ENCODE data around the gene AUTS2. TPM values are rescaled to one million over a fixed set of nuclear protein-coding genes. Genes with fewer than 3 reads are reported as not detected.

Gene AUTS2
- total RNA-seq, 1 donor from 2014 or later = 95.3 TPM

- no peak for DNase-seq
Measured at GRCh38 chr7:69728304-69728703, 130.0 kb downstream of the AUTS2 start.

- no peak for DNase-seq
Measured at GRCh38 chr7:69732203-69732602, 133.9 kb downstream of the AUTS2 start.

GRCh38 chr7:69735582-69735981, 137.3 kb downstream of the AUTS2 start:
- DNase-seq = no peak

- no peak for DNase-seq
Measured at GRCh38 chr7:69736126-69736810, 138.0 kb downstream of the AUTS2 start.

- no peak for DNase-seq
Measured at GRCh38 chr7:69738396-69738951, 140.2 kb downstream of the AUTS2 start.

DNA sequence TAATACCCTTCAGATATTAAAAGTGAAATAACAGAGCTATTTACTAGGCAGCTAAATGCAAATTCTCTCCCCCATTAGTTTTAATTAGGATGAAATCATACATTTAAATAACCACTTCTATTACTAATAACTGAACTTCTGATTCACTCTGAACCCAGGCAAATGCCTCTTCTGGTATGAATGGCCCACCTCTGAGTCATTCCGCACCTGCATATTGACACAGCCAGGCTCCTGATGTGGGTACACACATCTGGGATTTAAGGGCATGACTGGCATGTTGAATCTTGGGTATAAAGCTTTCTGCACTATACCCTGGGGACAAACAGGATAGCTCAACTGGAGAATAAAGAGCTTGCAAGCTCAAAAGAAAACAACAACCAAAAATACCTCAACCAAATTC, 140.9 kb downstream of the AUTS2 start:
- peak; percentile 2 for DNase-seq

DNA sequence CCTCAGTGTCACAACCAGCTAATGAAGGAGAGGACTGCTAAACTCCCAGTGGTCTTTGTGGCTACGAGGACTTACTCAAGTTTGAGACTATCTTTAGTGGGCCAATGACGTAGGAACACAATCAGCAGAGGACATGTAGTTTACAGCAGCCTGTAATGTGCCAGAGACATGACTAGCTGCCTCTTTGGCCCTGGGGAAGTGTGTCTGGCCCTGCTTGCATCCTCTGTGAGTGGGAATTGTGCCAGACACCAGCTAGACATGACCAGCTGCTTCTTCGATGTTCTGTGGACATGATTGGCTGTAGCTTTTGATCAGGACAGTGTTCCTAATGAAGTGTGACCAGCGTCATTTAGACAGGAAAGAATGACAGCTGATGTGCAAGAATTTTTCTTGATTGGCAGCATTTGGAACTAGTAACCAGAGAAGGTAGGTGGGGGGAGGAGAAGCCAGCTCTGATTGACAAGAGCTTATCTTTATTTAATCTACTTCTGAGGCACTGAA, 141.7 kb downstream of the AUTS2 start:
- DNase-seq = no peak

- no peak for DNase-seq
Measured at GRCh38 chr7:69742237-69742636, 144.0 kb downstream of the AUTS2 start.

DNA sequence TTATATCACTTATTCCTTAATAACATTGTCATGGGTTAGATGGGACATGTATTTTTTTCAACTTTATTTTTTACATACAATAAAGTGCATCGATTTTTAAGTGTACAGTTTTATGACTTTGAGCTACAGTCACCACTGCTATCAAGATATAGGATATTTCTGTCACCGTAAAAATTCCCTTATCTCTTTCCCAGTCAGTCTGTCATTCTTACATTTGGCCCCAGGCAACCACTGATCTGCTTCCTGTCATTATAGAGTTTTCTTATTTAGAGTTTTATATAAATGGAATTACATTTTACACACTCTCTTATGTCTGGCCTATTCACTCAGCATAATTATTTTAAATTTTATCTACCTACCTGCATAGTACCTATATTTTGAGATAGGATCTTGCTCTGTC, 145.2 kb downstream of the AUTS2 start:
- DNase-seq = no peak

- no peak for DNase-seq
Measured at GRCh38 chr7:69744026-69744425, 145.8 kb downstream of the AUTS2 start.

DNA sequence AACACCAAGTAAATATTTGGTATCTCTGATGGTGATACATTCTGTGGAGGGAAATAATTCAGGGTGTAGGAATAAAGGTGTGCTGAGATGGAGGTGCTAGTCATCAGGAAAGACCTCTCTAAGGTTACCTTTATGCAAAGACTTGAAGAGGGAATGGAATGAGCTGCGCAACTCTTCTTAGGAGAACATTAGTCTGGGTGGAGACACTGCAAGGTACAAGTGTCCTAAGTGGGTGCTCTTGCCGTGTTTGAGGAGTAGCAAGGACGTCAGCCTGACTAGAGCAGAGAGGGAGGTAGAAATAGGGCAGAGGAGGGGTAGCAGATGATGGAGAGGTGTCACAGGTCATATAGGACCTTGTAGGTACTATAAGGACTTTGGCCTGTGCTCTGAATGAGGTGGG, 148.1 kb downstream of the AUTS2 start:
- DNase-seq = no peak

DNA sequence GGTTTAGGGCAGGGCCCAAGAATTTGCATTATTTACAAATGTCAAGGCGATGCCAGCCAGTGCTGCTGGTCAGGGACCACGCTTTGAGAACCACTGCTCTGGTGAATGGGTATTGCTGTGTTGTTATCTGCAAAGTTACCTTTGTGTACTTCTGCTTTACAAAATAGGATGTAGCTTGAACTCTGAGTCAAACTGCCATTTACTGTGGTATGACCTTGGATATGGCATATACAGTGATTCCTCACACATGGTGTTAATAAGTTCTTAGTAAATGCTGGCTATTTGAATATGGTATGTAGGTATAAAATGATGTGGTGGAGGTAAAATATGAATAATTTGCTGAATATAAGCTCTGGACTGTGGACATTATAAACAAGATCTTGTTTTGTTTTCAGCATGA, 148.9 kb downstream of the AUTS2 start:
- no peak for DNase-seq

GRCh38 chr7:69748530-69748929, 150.3 kb downstream of the AUTS2 start:
- no peak for DNase-seq

GRCh38 chr7:69749372-69749979, 151.2 kb downstream of the AUTS2 start:
- no peak for DNase-seq

- no peak for DNase-seq
Measured at GRCh38 chr7:69749994-69750393, 151.7 kb downstream of the AUTS2 start.

DNA sequence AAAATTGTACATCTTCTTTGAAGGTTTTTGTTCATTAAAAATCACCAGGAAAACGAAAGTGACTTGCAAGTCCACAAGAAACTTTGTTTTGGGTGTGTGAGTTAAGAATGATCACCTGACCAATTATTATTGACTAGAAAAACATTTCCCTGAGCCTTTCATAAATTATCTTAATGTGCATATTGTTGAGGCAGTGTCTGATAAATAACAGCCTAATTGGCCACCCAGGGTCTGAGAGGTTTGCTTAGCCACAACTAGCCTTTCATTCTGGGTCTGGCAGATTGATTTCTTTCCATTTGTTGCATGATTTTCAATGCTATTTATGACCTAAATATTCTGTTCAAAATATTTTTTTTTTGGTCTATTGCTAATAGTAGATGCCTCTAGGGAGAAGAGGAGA, 152.8 kb downstream of the AUTS2 start:
- no peak for DNase-seq

GRCh38 chr7:69753981-69754380, 155.7 kb downstream of the AUTS2 start:
- DNase-seq = no peak

GRCh38 chr7:69754476-69754875, 156.2 kb downstream of the AUTS2 start:
- DNase-seq = no peak

DNA sequence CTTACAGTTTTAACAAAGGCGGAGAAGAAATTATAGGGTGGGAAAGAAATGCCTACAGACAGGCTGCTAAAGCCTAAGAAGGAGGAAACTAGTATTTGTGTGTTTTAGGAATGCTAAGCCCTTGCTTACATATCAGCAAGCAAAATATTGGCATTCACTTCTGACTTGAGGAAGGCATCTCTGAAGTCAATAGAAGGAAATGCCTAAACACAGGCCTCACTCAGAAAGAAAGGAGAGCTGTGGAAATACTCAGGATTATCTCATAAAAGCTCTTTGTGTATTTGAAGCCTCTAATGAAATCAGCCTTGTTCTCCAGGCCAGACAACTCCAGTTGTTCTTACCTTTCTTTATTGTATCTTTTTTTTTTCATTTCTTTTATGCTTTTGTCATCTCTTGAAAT, 158.0 kb downstream of the AUTS2 start:
- no peak for DNase-seq

DNA sequence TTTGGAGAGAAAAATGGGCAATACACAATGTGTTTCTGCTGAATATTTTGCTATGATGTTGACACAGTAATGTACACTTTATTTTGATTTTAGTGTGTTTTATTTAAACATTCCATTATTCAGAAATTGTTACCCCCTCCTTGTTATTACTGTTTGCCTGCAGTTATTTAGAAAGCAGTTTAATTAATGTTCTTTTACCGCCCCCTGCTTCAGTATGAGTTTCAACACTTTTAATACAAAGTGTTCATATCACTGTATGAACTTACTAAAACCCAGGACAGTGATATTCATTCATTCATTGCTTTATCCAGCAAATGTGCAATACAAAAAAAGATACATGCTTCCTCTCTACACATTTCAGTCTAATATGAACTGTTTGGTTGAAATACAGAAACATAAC, 159.3 kb downstream of the AUTS2 start:
- DNase-seq = no peak

GRCh38 chr7:69757981-69758430, 159.7 kb downstream of the AUTS2 start:
- DNase-seq = no peak

GRCh38 chr7:69759373-69759772, 161.1 kb downstream of the AUTS2 start:
- DNase-seq = no peak

DNA sequence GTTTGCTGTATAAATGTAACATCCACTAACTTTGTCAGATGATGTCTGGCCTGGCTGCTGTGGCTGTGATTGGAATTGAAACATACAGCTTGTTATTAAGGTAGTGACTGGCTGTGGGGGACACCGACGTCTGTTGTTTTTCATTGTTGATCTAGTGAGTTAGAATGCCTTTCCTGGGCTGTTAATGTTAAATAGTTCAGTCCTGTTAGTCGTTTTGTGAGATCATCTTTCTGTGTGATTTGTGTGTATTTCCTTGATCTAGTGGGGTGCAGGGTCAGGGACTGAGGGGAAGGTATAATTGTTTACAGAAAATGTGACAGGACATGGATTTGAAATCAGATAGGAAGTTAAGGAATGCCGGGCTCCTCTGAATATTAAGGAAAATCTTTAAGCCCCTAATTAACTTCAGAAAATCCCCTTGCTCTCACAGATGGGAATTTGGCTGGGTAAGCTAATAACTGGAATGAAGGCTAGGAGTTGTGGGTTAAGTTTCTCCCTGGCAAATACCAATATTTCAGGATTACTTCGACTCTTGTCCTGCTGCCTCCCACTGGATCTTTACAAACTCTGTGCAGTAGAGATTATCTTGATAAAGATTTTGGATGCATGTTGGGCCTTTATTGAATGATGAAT, 163.1 kb downstream of the AUTS2 start:
- no peak for DNase-seq

Data from occipital lobe (tissue), 2 donors.